ENCODE results near the gene KRT6B.
"Not testable (repeated sequence)": the region's sequence is repeated elsewhere in the genome, so short reads cannot be mapped to it uniquely, and the experiment has no call there.

The KRT6B gene

DNA sequence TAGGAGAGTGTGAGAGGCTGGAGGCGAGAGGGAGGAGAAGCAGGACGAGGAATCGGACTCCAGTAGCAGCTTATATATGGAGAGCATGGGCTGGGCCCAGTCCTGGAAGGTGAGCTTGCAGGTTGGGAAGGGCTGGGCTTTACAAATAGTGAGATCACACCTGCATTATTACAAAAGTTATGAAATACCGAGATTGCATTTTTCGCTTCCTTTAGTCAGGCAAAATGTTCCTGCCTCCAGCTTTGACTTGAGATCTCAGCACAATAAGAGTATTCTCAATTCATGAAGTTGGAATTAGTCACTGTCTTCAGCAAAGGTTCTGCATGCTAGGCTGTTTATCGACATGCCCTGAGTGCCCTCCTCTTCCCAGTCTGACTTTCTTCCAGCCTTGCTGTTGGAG lies at the start of gene KRT6B:
Gene KRT6B (minus strand): TSS at position 46 of the 400 bp plus-strand sequence. CDS start 68 bp downstream, outside the sequence.
- no peak for DNase-seq (ENCODE audit: low read depth in 4 of 4, low spot score in 1 of 4)

- DNase-seq (ENCODE audit: low read depth in 4 of 4, low spot score in 1 of 4), result no peak
Measured at GRCh38 chr12:52501490-52501889, 49.5 kb upstream of the KRT6B start.

DNA sequence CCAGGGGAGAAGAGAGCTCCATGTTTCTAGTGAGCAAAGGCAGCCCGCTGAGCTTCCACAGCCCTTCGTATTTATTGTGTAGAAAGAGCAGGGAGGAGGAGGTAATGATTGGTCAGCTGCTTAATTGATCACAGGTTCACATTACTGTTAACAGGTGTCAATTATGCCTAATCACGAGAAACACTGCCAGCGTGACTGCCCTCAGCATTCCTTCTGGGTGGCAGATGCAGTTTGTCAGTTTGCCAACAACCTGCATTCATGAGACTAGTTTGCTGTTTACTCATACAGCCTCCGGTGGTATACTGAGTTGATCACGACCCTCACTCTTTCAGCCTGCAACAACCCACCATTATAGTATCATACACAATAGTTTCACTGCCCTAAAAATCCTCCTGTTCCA lies 48.6 kb upstream of the KRT6B start:
- DNase-seq (ENCODE audit: low read depth in 4 of 4, low spot score in 1 of 4), result not testable (repeated sequence)

- no peak for DNase-seq (ENCODE audit: low read depth in 4 of 4, low spot score in 1 of 4)
Measured at GRCh38 chr12:52499806-52500560, 48.0 kb upstream of the KRT6B start.

DNA sequence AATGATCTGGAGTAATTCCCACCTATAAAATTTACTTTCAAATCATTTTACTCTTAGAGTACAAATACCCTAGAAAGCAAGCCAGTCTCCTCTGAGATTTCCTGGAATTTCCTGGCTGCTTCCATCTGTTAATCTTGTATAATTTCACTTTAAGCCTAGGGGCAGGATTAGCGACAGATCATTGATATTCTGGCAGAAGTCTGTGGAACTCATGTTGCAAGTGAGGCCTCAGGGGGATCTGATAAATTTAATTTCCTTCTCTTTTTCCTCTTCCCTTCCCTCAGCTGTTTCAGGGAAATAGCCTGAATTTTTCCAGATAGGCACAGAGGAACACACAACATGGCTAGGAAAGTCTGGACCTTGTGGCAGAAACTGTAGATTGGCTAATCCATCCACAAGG lies 47.0 kb upstream of the KRT6B start:
- no peak for DNase-seq (ENCODE audit: low read depth in 4 of 4, low spot score in 1 of 4)

- DNase-seq (ENCODE audit: low read depth in 4 of 4, low spot score in 1 of 4), result no peak
Measured at GRCh38 chr12:52497975-52498374, 46.0 kb upstream of the KRT6B start.

DNA sequence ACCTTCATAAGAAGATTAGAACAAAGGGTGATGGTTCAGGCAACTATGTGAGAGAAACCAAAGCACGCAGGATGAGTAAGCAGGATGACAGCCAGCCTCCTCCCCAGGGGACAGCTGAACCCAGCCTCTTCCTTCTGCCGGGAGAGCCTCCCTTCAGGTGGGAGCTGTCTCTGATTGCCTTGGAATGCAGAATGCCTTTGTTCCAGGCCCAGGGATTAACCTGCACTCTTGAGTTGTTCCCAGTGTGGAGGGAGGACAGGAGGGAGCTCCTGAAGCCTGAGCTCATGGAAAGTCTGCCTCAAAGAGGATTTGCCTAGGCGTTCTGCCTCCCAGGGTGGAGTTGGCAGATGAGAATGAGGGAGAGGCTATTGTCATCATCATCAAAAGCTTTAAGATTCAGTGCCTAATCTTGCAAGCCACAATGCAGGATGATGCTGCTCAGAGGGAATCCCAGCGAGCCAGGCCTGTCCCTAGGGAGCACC lies 44.7 kb upstream of the KRT6B start:
- no peak for DNase-seq (ENCODE audit: low read depth in 4 of 4, low spot score in 1 of 4)

- no peak for DNase-seq (ENCODE audit: low read depth in 4 of 4, low spot score in 1 of 4)
Measured at GRCh38 chr12:52496054-52496453, 44.1 kb upstream of the KRT6B start.

DNA sequence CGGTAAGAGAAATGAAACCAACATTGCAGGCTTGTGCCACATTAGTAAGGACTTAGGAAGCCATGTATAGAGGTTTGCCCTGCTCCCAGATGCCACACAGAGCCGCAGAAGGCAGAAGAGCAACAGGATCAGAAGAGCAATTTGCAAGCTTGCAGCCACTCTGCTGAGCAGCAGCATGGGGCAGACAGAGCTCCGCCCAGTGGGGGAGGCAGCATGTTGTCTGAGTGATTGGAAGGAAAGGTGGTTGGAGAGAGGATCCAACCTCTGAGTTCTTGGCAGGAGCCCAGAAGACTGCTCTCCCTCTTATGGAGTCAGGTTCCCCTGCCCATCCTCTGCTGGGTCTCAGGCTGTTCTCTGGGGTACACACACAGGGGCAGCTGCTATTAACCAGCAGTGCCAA lies 43.4 kb upstream of the KRT6B start:
- DNase-seq (ENCODE audit: low read depth in 4 of 4, low spot score in 1 of 4), result no peak

DNA sequence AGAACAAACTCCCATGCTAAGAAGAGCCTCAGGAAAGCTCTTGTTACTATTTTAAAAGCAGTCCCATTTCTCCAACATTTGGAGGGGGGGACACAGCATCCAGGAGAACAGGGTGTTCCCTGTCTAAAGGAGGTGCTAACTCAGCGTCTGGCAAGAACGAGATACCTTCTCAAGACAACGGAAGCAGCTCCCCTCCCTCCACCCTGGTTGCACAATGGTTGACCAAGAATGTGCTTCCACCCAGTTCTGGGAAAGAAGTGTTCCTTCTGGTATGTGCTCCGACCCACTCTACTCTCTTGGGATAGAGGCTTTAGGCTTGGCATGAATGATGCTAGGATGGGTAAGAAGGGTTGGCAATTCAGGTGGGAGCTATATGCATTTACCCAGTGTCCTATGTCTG lies 42.6 kb upstream of the KRT6B start:
- DNase-seq (ENCODE audit: low read depth in 4 of 4, low spot score in 1 of 4), result no peak

DNA sequence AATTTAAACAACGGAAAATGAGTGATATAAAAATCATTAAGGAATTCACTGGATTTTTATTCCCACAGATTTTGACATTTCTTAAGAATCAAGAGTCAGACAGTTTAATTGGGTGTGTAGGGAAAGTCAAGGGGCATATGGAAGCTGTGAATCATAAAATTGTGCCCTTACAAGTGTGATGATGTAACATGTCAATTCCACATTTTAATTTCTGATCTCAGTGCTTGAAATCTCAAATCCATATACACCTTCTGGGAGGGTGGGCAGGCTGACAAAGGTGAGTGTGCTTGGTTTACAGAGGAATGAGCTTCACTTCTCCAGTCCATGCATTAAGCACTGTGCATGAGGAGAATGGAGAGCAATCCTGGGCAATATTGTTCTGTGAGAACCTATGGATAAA lies 42.2 kb upstream of the KRT6B start:
- no peak for DNase-seq (ENCODE audit: low read depth in 4 of 4, low spot score in 1 of 4)

GRCh38 chr12:52493172-52493571 lies 41.2 kb upstream of the KRT6B start, which contains the start of gene KRT6A:
TSS of gene KRT6A (minus strand) at chr12:52493257. CDS start at chr12:52493188, 69 bp downstream.
- no peak for DNase-seq (ENCODE audit: low read depth in 4 of 4, low spot score in 1 of 4)

- not testable (repeated sequence) for DNase-seq (ENCODE audit: low read depth in 4 of 4, low spot score in 1 of 4)
Measured at GRCh38 chr12:52492405-52492804, 40.5 kb upstream of the KRT6B start.

- DNase-seq (ENCODE audit: low read depth in 4 of 4, low spot score in 1 of 4), result not testable (repeated sequence)
Measured at GRCh38 chr12:52491495-52491894, 39.5 kb upstream of the KRT6B start.

- no peak for DNase-seq (ENCODE audit: low read depth in 4 of 4, low spot score in 1 of 4)
Measured at GRCh38 chr12:52488736-52489135, 36.8 kb upstream of the KRT6B start.

DNA sequence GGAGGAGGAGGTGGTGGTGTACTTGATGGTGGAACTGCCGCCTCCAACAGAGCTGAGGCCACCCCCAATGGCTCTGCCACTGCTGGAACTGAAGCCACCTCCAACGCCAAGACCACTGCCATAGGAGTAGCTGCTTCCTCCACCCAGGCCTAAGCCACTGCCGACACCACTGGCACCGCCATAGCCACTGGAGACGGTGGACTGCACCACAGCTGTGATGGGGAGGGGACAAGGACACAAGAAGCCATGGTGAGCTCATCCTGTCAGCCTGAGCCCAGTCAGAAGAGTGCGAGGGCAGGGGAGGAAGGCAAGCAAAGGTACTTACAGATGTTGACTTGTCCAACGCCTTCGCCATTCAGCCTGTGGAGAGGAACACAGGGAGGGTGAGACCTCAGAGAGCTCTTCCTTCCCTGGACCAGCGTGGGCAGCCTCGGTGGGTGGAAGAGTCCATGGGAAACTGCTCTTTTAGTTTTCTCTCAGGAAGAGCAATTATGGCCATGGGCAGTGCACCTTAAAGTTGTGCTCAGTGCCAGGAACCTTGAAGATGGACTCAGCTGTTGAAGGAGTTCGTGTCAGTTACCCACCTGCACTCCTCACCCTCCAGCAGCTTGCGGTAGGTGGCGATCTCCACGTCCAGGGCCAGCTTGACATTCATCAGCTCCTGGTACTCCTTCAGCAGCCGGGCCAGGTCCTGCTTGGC lies 35.9 kb upstream of the KRT6B start:
- not testable (repeated sequence) for DNase-seq (ENCODE audit: low read depth in 4 of 4, low spot score in 1 of 4)

DNA sequence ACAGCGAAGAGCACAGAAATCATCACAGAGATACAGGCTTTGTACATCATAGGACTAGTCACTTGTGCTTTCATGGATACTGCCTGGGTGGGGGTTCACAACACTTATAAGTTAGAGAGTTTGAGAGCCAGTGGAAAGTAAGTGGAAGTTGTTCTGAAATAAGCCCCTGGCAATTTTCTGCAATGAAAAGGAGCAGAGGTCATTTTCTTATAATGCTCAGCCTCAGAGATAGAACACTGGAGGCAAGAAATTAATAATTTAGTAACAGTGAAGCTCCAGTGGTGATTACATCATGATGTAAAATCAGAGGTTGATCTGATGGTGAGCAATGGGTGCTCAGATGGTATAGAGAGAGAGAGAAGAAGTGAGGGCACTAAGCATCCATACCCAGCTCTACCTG lies 35.3 kb upstream of the KRT6B start:
- no peak for DNase-seq (ENCODE audit: low read depth in 4 of 4, low spot score in 1 of 4)

GRCh38 chr12:52486166-52487105 lies 34.5 kb upstream of the KRT6B start:
- no peak for DNase-seq (ENCODE audit: low read depth in 4 of 4, low spot score in 1 of 4)

GRCh38 chr12:52480073-52480472 lies 28.1 kb upstream of the KRT6B start:
- no peak for DNase-seq (ENCODE audit: low read depth in 4 of 4, low spot score in 1 of 4)

- DNase-seq (ENCODE audit: low read depth in 4 of 4, low spot score in 1 of 4), result no peak
Measured at GRCh38 chr12:52477651-52478050, 25.7 kb upstream of the KRT6B start.

- no peak for DNase-seq (ENCODE audit: low read depth in 4 of 4, low spot score in 1 of 4)
Measured at GRCh38 chr12:52474212-52474611, 22.3 kb upstream of the KRT6B start.
